ENCODE data around the gene OR10H4.

DNA sequence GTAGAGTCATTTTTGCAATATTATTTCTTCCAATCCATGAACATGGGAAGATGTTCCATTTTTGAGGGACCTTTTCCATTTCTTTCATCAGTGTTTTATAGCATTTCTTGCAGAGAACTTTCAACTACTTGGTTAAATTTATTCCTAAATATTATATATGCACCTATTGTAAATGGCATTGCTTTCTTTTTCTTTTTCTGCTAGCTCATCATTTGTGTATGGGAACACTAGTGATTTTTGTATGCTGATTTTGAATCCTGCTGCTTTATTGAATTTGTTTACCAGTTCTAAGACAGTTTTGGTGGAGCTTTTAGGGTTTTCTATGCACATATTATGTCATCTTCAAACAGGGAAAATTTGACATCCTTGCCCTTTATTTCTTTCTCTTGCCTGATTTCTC is 43.8 kb upstream of the OR10H4 start:
- TF ChIP-seq, protein P1, sequence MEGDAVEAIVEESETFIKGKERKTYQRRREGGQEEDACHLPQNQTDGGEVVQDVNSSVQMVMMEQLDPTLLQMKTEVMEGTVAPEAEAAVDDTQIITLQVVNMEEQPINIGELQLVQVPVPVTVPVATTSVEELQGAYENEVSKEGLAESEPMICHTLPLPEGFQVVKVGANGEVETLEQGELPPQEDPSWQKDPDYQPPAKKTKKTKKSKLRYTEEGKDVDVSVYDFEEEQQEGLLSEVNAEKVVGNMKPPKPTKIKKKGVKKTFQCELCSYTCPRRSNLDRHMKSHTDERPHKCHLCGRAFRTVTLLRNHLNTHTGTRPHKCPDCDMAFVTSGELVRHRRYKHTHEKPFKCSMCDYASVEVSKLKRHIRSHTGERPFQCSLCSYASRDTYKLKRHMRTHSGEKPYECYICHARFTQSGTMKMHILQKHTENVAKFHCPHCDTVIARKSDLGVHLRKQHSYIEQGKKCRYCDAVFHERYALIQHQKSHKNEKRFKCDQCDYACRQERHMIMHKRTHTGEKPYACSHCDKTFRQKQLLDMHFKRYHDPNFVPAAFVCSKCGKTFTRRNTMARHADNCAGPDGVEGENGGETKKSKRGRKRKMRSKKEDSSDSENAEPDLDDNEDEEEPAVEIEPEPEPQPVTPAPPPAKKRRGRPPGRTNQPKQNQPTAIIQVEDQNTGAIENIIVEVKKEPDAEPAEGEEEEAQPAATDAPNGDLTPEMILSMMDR (optimal IDR thresholded peaks at IDR 0.05 in 1 of 3, IDR thresholded peaks at IDR 0.05 in 1 of 3, conservative IDR thresholded peaks at IDR 0.05 in 1 of 3; ENCODE audit: extremely low read depth in 1 of 3, insufficient read depth in 2 of 3, low read length in 3 of 3), result no peak
- TF ChIP-seq EZH2 (IDR thresholded peaks at IDR 0.05; ENCODE audit: low read length), result no peak

Data from keratinocyte (primary cell).